Thoracic aorta (tissue), 2 donors: Measurements from ENCODE around the gene GATA2. TPM values are rescaled to one million over a fixed set of nuclear protein-coding genes. Genes with fewer than 3 reads are reported as not detected.

Experiments used
- ATAC-seq: fragments of 150-250 bp; one replicate; pipeline ENCODE4 v1.8.0; 2017; ENCODE audit warnings: low read depth; ENCODE audit not compliant: insufficient number of reproducible peaks, low FRiP score
- DNase-seq: peaks from one replicate; pipeline ENCODE4 v3.0.0-alpha.2; 2020; ENCODE audit warnings: low spot score
- H3K27ac ChIP-seq, 2 donors: fragments of 200-600 bp; sonication (generic); 1 replicate in 1 of 2; 2 replicates in 1 of 2; pipeline ENCODE4 v1.5.1; 2016; ENCODE audit warnings: mild to moderate bottlenecking in 2 of 2, moderate library complexity in 2 of 2
- H3K27me3 ChIP-seq: fragments of 200-600 bp; sonication (generic); replicated peaks from 2 replicates; pipeline ENCODE4 v1.6.0; 2016; ENCODE audit warnings: mild to moderate bottlenecking; ENCODE audit not compliant: insufficient read depth
- H3K36me3 ChIP-seq: fragments of 200-600 bp; sonication (generic); one replicate; pipeline ENCODE4 v1.5.1; 2016
- H3K4me1 ChIP-seq, 2 donors: fragments of 200-600 bp; sonication (generic); 1 replicate in 1 of 2; 2 replicates in 1 of 2; pipeline versions ENCODE4 v1.5.1 to v1.6.0; 2016; ENCODE audit warnings: low read depth in 2 of 2, mild to moderate bottlenecking in 1 of 2; ENCODE audit not compliant: control insufficient read depth in 1 of 2
- H3K4me3 ChIP-seq: fragments of 200-600 bp; sonication (generic); 2 replicates; pipeline ENCODE4 v1.5.1; 2016; ENCODE audit warnings: mild to moderate bottlenecking
- H3K9me3 ChIP-seq: fragments of 200-600 bp; sonication (generic); 2 replicates; pipeline ENCODE4 v1.5.1; 2016
- CTCF ChIP-seq: fragments of 200-600 bp; sonication (generic); IDR thresholded peaks from one replicate; pipeline ENCODE4 v1.5.1; 2019; ENCODE audit warnings: antibody characterized with exemption
- total RNA-seq, 2 donors: library from RNA; depleted of rRNA; stranded (reverse); fragments of >200 nt; gene quantifications; one replicate each; pipeline versions ENCODE4 v1.1.0 to v1.2.3, GENCODE V29; 2016

GATA2 gene
- total RNA-seq, 2 donors from 2014 or later: 5.2 to 21.3 TPM

DNA sequence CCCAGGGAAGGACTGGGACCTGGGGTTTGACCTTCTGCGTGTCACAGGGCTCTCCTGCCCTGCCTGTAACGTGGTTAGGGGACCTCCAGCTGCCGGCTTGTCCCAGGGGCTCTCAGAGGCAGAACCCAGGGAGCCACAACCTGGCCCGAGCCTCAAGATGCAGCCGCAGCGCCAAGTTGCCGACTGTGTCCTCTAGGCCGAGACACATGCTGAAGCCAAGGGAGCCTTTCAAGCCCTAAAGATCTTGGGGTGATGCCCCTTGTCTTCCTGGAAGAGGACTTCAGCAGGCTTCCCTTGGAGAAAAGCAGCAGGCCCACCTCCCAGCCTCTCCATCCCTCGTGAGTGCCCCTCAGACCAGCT lies 33.6 kb downstream of the GATA2 start:
- Histone ChIP-seq H3K36me3 (no peaks in the 10 kb centered on the region), H3K4me1 (no peaks in the 10 kb centered on the region), H3K9me3 (no peaks in the 10 kb centered on the region), H3K27me3 (no peaks in the 10 kb centered on the region), H3K4me3 (no peak overlapping the region), H3K27ac (no peak overlapping the region)
- no peak for ATAC-seq
- TF ChIP-seq CTCF: no peak
- DNase-seq: no peak

- Histone ChIP-seq H3K4me3 (no peak overlapping the region), H3K9me3 (no peaks in the 10 kb centered on the region), H3K36me3 (no peaks in the 10 kb centered on the region), H3K4me1 (no peaks in the 10 kb centered on the region), H3K27ac (no peak overlapping the region), H3K27me3 (no peaks in the 10 kb centered on the region)
- no peak for DNase-seq
- no peak for TF ChIP-seq CTCF
- ATAC-seq: no peak
Measured at GRCh38 chr3:128458746-128459460, 34.1 kb downstream of the GATA2 start.

GRCh38 chr3:128457937-128458336 lies 35.1 kb downstream of the GATA2 start:
- DNase-seq (no peak), ATAC-seq (no peak)
- H3K4me1 ChIP-seq: no peaks in the 10 kb centered on the region
- no peaks in the 10 kb centered on the region for H3K9me3 ChIP-seq
- H3K36me3 ChIP-seq: no peaks in the 10 kb centered on the region
- no peaks in the 10 kb centered on the region for H3K27me3 ChIP-seq
- H3K27ac ChIP-seq: no peak overlapping the region
- no peak for TF ChIP-seq CTCF
- H3K4me3 ChIP-seq: no peak overlapping the region

- no peak for DNase-seq
- Histone ChIP-seq H3K27me3 (no peaks in the 10 kb centered on the region), H3K36me3 (no peaks in the 10 kb centered on the region)
Measured at GRCh38 chr3:128456776-128457715, 36.0 kb downstream of the GATA2 start.

More at GRCh38 chr3:128456776-128457715, 36.0 kb downstream of the GATA2 start:
- Histone ChIP-seq H3K27ac (no peak overlapping the region), H3K4me3 (no peak overlapping the region), H3K9me3 (no peaks in the 10 kb centered on the region), H3K4me1 (no peaks in the 10 kb centered on the region)
- no peak for TF ChIP-seq CTCF
- ATAC-seq: no peak
